Mesothelial cell of epicardium (in vitro differentiated cells): ENCODE data around the gene MAST3. TPM values are rescaled to one million over a fixed set of nuclear protein-coding genes. Genes with fewer than 3 reads are reported as not detected.
A peak's percentile ranks its signal among the peaks of the same experiment; 100 is the strongest.

Experiments
- DNase-seq, 2 experiments: peaks; one replicate each; pipeline ENCODE4 v3.0.0; 2021; ENCODE audit warnings: low spot score in 2 of 2; ENCODE audit not compliant: unreplicated experiment in 2 of 2
- H3K27ac Mint-ChIP-seq: 2 replicates; pipeline ENCODE4 v1.8.0; 2021; ENCODE audit warnings: mixed read lengths
- H3K27me3 Mint-ChIP-seq: 2 replicates; pipeline ENCODE4 v1.8.0; 2021; ENCODE audit warnings: low read depth, mixed read lengths
- H3K36me3 Mint-ChIP-seq: 2 replicates; pipeline ENCODE4 v1.8.0; 2021; ENCODE audit warnings: mixed read lengths
- H3K4me1 Mint-ChIP-seq: 2 replicates; pipeline ENCODE4 v1.8.0; 2021; ENCODE audit warnings: mixed read lengths
- H3K4me3 Mint-ChIP-seq: 2 replicates; pipeline ENCODE4 v1.8.0; 2021; ENCODE audit warnings: mild to moderate bottlenecking, moderate library complexity, mixed read lengths
- H3K9me3 Mint-ChIP-seq: 2 replicates; pipeline ENCODE4 v1.8.0; 2021; ENCODE audit warnings: mixed read lengths
- CTCF ChIP-seq: fragments of 200-600 bp; sonication (generic); IDR thresholded peaks from one replicate; pipeline ENCODE4 v1.5.0; 2021; ENCODE audit warnings: antibody characterized with exemption; ENCODE audit not compliant: unreplicated experiment
- total RNA-seq: library from RNA; stranded (reverse); gene quantifications from 3 replicates; pipeline ENCODE4 v1.2.1, GENCODE V29; 2021

MAST3 gene
- total RNA-seq, 1 donor from 2014 or later = 16.0 TPM

- Mint-ChIP-seq H3K27me3 (no peaks in the 10 kb centered on the region), H3K4me1 (peaks cover 5% of the 10 kb centered on the region), H3K36me3 (peaks cover 37% of the 10 kb centered on the region), H3K4me3 (no peak overlapping the region), H3K27ac (no peak overlapping the region), H3K9me3 (no peaks in the 10 kb centered on the region)
- TF ChIP-seq CTCF = no peak
- DNase-seq = no peak
These were observed 68.4 kb downstream of the MAST3 start for GRCh38 chr19:18165794-18166544.

- H3K9me3 Mint-ChIP-seq = no peaks in the 10 kb centered on the region
- no peaks in the 10 kb centered on the region for H3K27me3 Mint-ChIP-seq
- no peaks in the 10 kb centered on the region for H3K4me1 Mint-ChIP-seq
- H3K4me3 Mint-ChIP-seq = no peak overlapping the region
- no peak for TF ChIP-seq CTCF
- DNase-seq = no peak
- H3K36me3 Mint-ChIP-seq = peaks cover 43% of the 10 kb centered on the region
- H3K27ac Mint-ChIP-seq = no peak overlapping the region
These were observed 69.4 kb downstream of the MAST3 start for GRCh38 chr19:18167011-18167410.

- no peaks in the 10 kb centered on the region for H3K27me3 Mint-ChIP-seq
- H3K36me3 Mint-ChIP-seq = peaks cover 38% of the 10 kb centered on the region
- no peaks in the 10 kb centered on the region for H3K9me3 Mint-ChIP-seq
- H3K4me1 Mint-ChIP-seq = no peaks in the 10 kb centered on the region
- H3K4me3 Mint-ChIP-seq = no peak overlapping the region
- no peak overlapping the region for H3K27ac Mint-ChIP-seq
- peak; percentile 62 for TF ChIP-seq CTCF
- no peak for DNase-seq
These were observed 70.5 kb downstream of the MAST3 start for GRCh38 chr19:18167975-18168645.

GRCh38 chr19:18168673-18169381, 71.2 kb downstream of the MAST3 start:
- DNase-seq = no peak
- Mint-ChIP-seq H3K36me3 (peaks cover 33% of the 10 kb centered on the region), H3K4me3 (no peak overlapping the region), H3K9me3 (no peaks in the 10 kb centered on the region), H3K4me1 (peaks cover 5% of the 10 kb centered on the region), H3K27ac (no peak overlapping the region), H3K27me3 (peaks cover 5% of the 10 kb centered on the region)
- TF ChIP-seq CTCF = no peak

- peak overlapping the region; percentile 25 for H3K27ac Mint-ChIP-seq
- DNase-seq = no peak
- H3K27me3 Mint-ChIP-seq = peaks cover 25% of the 10 kb centered on the region
- no peak for TF ChIP-seq CTCF
- no peaks in the 10 kb centered on the region for H3K9me3 Mint-ChIP-seq
- peaks cover 30% of the 10 kb centered on the region for H3K36me3 Mint-ChIP-seq
- H3K4me1 Mint-ChIP-seq = peaks cover 11% of the 10 kb centered on the region
- H3K4me3 Mint-ChIP-seq = no peak overlapping the region
These were observed 73.2 kb downstream of the MAST3 start for GRCh38 chr19:18170714-18171255.
